HG03571 (cell line): Measurements from ENCODE around the gene PPP1CB.
A peak's percentile ranks its signal among the peaks of the same experiment; 100 is the strongest.

ENCODE experiments used
- ATAC-seq: cut with Tn5 transposase; IDR thresholded peaks from one replicate; pipeline ENCODE4 v1.9.1; 2021; ENCODE audit not compliant: unreplicated experiment

Gene PPP1CB

DNA sequence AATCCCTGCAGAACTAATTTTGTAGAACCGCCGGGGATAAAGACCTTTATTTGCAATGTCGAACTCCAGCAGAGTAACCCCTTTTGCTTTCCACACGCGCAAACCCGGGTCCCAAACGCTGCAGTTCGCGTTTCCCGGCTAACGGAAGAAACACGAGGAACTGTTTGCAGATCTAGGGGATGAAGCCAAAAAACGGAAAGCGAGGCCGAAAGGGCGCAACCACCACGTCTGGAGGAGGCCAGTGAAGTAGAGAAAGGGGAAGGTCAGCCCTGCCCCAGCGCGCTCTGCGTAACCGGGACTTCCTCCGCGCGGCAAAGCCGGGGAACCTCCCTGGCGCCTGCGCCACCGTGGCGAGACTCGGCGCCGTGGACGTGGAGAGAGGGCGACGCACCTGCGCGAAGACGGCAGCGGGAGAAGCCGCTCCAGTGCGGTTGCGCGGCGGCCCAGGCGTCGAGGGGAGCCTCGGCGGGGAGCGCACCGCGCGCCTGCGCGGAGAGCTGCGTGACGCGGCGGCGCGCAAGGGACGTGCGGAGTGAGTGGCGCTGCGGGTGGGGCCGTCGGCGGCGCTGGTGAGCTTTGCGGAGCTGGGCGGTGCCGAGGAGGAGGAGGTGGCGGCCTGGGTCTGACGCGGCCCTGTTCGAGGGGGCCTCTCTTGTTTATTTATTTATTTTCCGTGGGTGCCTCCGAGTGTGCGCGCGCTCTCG is at the start of gene PPP1CB:
Gene PPP1CB, plus strand, starts transcription at position 579 of the 704 bp plus-strand sequence. CDS start 295 bp downstream, outside the sequence.
- peak; percentile 81 for ATAC-seq

DNA sequence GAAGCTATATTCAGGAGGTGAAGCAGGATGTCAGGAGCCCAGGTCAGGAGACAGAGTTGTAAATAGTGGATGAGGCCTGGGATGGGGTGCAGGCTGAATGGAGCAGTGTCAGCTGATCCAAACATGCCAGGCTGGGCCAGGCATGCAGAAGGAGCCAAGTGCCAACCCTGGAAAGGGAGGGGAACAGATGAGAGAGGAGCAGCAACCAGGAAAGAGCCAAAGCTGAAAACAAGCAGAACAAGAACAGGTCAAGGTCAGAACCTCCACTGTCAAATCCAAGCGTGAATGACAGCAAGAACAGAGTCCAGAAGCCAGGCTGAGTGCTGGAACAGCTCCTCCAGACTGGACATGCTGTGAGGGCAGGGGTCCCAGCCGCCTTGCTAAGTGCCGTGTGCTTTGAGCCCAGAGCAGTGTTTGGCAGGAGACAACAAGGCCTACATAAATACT is 49.2 kb upstream of the PPP1CB start:
- ATAC-seq: no peak

DNA sequence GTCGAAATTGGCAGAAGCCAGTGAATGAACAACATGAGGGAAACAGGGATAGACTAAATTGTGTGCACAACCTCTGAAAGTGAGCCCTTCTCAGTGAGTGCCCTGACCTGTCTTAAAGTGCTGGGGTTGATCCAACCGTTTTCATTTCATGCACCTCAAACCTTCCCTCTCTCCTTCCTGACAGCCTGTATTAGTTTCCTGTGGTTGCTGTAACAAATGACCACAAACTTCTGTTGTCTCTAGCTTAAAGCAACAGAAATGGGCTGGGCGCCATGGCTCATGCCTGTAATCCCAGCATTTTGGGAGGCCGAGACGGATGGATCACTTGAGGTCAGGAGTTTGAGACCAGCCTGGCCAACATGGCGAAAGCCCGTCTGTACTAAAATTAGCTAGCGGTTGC is 48.8 kb upstream of the PPP1CB start:
- ATAC-seq: no peak

- no peak for ATAC-seq
Measured at GRCh38 chr2:28704621-28705020, 47.0 kb upstream of the PPP1CB start.

GRCh38 chr2:28705751-28706440 is 45.7 kb upstream of the PPP1CB start:
- ATAC-seq: no peak

GRCh38 chr2:28707592-28707991 is 44.0 kb upstream of the PPP1CB start:
- ATAC-seq: no peak

DNA sequence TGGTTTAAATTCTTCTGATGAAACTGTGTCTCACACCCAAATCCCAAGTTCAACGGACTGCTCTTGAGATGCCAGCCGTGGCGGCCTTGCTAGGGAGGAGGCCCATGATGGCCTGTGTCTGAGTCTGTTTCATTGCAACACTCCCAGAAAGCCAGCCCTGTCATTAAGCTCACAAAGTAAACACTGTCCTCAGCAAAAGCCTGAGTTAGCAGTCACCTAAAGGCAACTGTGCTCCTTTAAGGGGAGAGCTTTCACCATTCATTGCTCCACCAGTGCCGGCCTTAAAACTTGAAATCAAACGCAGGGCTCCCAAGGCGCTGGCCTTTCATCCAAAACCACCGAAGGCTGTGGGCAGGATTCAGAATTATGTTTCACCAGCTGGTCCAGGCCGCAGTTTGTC is 42.5 kb upstream of the PPP1CB start:
- ATAC-seq: no peak

DNA sequence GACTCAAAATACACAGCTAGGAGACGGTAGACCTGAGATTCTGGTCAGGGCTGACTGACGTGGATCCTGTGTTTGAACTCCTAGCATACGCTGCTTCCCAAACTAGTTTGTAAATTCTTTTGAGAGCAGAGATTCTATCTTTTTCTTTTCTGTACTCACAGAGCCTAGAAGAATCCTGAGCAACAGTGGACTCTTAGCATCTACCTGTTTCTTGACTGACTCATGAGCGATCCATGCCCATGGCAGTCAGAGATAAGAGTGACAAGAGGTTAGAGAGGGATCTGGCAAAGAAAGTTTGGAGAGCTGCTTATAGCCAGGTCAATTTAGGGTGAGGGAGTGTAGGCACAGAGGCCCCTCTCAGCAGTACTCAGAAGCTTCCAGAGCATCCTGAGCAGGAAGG is 41.1 kb upstream of the PPP1CB start:
- no peak for ATAC-seq

- no peak for ATAC-seq
Measured at GRCh38 chr2:28713577-28714298, 37.9 kb upstream of the PPP1CB start.

GRCh38 chr2:28716265-28716865 is 35.3 kb upstream of the PPP1CB start:
- no peak for ATAC-seq

DNA sequence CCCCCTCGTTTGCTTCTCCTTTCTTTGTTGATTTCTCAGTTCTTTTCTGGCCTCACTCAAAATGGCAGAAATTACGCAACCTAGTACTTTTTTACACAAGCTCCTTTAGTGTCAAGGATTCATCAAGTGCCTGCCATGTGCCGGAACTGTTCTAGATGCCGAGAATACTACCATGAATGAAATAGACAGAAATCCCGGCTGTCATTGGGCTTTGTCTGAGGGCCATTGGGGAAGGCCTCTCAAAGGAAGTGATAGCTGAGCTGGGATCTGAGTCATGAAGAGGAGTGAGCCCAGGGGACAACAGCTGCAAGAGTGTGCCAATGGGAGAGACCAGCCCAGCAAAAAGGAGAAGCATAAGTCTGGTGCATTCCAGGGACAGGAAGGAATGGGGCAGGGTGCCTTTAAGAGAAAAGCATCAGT is 34.3 kb upstream of the PPP1CB start:
- no peak for ATAC-seq

DNA sequence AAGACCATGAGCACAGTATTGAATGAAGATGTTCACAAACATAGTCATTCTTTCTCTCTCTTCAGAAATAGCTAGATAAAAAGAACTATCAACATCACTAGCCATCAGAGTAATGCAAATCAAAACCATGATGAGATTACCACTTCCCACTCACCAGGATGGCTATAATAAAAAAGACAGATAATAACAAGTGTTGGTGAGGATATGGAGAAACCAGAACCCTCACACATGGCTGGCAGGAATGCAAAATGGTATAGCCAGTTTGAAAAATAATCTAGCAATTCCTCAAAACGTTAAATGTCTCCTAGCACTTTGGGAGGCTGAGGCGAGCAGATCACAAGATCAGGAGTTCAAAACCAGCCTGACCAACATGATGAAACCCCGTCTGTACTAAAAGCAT is 31.3 kb upstream of the PPP1CB start:
- no peak for ATAC-seq

- no peak for ATAC-seq
Measured at GRCh38 chr2:28721601-28722191, 29.9 kb upstream of the PPP1CB start.

- no peak for ATAC-seq
Measured at GRCh38 chr2:28725021-28725711, 26.5 kb upstream of the PPP1CB start.

DNA sequence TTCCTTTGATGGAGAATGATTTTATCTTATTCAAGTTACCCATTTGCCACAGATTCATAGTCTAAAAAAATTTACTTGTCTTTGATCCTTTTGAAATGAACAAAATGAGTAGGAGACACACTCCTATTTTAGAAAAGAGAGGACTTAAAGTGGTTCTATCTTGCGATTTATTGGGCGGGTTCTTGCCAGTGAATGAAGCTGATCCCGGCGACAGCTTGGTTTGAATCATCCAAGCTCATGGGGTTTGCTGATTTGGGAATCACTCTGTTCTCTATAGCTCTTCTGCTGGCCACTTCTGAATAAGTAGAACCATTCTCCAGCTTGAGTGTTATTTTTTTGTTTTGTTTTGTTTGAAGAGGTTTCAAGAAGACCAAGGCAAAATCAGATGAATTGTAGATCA is 25.5 kb upstream of the PPP1CB start:
- no peak for ATAC-seq

DNA sequence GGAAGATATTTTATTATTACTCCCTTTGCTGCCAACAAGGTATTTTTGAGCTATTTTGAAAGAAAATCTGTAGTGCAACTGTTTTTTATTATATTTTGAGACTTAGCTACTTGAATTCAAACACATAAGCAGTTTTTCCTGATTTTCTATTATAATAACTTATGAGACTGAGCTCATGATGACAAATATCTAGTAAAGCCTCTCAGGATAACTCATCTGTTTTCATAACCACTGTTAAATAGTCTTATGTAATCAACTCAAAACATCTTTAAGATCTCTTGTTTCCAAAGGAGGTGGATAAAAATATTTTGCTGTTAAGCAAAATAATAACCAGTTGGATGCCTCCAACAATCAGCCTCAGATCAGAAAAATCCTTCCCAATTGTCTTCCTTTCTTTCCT is 21.9 kb upstream of the PPP1CB start:
- no peak for ATAC-seq

GRCh38 chr2:28730641-28731146 is 20.9 kb upstream of the PPP1CB start:
- ATAC-seq: no peak

DNA sequence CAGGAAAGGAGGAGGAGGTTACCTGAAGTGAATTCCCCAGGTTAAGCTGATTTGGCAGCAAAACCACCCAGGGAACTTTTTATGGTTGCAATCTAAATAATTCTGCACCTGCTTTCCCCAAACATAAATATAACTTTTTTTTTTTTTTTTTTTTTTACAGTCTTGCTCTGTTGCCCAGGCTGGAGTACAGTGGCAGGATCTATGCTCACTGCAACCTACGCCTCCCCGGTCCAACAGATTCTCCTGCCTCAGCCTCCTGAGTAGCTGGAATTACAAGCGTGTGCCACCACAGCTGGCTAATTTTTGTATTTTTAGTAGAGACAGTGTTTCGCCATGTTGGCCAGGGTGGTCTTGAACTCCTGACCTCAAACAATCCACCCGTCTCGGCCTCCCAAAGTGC is 16.1 kb upstream of the PPP1CB start:
- ATAC-seq: no peak

DNA sequence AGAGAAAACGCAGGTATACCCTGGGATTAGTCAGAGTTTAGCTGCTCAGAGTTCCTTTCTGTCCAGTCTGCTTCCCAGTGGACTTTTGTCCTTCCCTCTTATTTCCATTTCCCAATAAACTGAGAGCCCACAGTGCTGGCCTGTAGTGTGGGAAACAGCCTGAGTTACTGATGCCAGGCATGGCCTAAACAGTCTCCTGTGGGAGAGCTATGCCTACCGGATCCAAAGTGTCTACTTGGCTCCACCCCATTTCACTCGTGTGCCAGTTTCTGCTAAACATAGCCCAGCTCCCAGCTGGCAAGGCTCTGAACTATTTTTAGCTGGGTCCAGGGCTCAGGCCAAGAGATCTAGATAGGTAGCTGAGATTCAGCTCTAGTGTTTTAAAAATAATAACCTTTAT is 15.6 kb upstream of the PPP1CB start:
- no peak for ATAC-seq

- ATAC-seq: no peak
Measured at GRCh38 chr2:28737655-28738054, 14.0 kb upstream of the PPP1CB start.
